Coronary artery (tissue), 2 donors: ENCODE data around the gene SLC18A2.
"Not testable (repeated sequence)": the region's sequence is repeated elsewhere in the genome, so short reads cannot be mapped to it uniquely, and the experiment has no call there.

ENCODE experiments used
- DNase-seq: peaks from one replicate; pipeline ENCODE4 v3.0.0-alpha.2; 2017; ENCODE audit warnings: low spot score
- H3K27ac ChIP-seq, 2 donors: fragments of 200-600 bp; sonication (generic); one replicate each; pipeline ENCODE4 v1.5.1; 2016 to 2019
- H3K4me3 ChIP-seq: fragments of 200-600 bp; sonication (generic); 2 replicates; pipeline ENCODE4 v1.5.1; 2016; ENCODE audit warnings: mild to moderate bottlenecking, moderate library complexity
- TF ChIP-seq, protein P1 (sequence below): fragments of 200-600 bp; sonication (generic); IDR thresholded peaks from one replicate; pipeline ENCODE4 v1.5.1; 2019; ENCODE audit warnings: antibody characterized with exemption

The SLC18A2 gene

DNA sequence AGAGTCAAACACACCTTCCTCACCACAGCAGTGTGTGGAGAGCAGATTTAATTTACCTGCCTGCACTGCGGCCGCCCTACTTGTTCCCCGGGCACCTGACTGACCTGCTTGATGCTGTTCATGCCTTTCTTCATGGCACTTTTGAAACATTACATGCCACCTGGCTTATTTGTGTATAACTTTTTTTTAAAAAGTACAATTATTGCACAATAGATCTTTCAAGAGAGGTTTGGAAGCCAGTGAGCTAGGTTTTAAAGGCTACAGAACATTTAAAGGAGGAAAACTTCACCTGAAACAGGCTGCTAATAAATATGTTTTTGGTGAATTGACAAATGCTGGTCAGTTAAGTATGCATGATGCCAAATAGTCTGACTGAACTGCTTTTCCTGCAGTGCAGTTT, 33.1 kb downstream of the SLC18A2 start:
- Histone ChIP-seq H3K27ac (no peak overlapping the region), H3K4me3 (no peak overlapping the region)
- TF ChIP-seq, protein P1, sequence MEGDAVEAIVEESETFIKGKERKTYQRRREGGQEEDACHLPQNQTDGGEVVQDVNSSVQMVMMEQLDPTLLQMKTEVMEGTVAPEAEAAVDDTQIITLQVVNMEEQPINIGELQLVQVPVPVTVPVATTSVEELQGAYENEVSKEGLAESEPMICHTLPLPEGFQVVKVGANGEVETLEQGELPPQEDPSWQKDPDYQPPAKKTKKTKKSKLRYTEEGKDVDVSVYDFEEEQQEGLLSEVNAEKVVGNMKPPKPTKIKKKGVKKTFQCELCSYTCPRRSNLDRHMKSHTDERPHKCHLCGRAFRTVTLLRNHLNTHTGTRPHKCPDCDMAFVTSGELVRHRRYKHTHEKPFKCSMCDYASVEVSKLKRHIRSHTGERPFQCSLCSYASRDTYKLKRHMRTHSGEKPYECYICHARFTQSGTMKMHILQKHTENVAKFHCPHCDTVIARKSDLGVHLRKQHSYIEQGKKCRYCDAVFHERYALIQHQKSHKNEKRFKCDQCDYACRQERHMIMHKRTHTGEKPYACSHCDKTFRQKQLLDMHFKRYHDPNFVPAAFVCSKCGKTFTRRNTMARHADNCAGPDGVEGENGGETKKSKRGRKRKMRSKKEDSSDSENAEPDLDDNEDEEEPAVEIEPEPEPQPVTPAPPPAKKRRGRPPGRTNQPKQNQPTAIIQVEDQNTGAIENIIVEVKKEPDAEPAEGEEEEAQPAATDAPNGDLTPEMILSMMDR: no peak
- DNase-seq: no peak

DNA sequence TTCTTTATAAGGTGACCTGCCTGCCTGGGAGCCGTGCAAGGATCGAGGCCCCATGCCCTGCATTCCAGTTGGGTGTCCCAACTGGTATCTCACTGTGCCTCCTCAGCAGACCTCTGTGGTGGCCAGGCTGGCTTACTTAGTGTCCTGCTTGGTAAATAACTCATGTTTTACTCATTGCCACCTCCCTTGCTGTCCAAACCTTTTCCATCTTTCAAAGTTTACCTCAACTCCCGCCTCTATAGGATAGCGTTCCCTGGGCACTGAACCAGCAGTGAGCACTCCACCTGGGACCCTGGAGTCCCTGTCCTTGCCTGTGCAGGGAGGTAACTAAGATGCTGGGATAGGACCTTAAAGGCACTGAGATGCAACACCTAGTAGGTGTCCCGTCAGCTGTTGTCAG, 33.6 kb downstream of the SLC18A2 start:
- DNase-seq: no peak
- H3K27ac ChIP-seq: no peak overlapping the region
- H3K4me3 ChIP-seq: no peak overlapping the region
- TF ChIP-seq, protein P1: no peak

- H3K4me3 ChIP-seq: no peak overlapping the region
- no peak for DNase-seq
- TF ChIP-seq, protein P1: no peak
- no peak overlapping the region for H3K27ac ChIP-seq
Observed at GRCh38 chr10:117275121-117275520, 34.2 kb downstream of the SLC18A2 start.

DNA sequence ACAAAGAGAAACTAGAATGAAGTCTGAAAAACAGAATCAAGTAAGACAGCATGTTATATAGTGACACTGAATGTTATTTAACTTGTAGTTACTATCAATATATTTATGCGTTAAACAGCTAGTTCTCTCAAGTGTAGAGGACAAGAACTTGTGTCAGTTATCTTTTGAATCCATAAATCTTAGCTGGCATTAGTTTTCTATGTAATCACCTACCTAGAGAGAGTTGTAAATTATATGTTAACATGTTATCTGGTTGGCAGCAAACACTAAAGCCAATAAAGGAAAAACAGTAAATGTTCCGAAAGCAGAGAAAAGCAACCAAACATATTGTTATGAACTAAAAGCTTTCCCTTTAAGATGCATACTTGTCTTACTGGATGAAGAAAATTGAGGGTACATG, 36.8 kb downstream of the SLC18A2 start:
- TF ChIP-seq, protein P1: no peak
- no peak for DNase-seq
- no peak overlapping the region for H3K4me3 ChIP-seq
- H3K27ac ChIP-seq: no peak overlapping the region

DNA sequence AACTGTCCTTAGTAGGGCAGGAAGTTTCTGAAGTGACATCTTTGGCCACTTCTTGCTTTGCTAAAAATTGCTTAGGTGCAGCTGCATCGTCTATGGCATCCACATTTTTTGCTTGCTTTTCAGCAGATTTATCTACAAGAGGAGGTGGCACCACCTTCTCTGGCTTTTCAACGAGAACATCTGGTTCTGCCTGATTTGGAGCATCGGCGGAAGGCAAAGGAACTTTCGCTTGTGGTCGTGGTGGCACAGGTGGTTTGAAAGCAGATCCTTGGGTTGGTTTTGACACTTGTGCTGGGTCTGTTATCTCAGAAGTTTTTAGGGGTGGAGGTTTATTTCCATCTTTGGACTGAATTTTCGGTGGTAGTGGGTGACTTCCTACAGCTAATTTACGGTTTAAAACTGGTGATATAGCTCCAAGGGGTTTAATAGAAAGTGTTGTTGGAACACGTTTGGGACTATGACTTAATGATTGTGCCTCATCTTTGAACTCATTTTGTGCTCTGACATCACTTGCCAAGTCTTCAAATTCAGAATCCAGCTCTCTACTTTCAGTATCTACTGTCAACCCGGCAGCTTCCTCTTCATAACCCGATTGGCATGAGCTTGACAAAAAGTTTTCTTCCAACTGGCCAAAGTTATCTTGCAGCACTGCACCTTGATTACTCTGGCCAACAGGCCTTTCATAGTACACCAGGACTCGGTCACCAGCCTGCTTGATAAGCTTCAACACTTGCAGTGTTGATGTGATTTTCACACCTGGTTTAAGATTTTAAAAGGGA, 44.0 kb downstream of the SLC18A2 start:
- no peak for DNase-seq
- Histone ChIP-seq H3K4me3 (no peak overlapping the region), H3K27ac (no peak overlapping the region)
- TF ChIP-seq, protein P1: no peak

DNA sequence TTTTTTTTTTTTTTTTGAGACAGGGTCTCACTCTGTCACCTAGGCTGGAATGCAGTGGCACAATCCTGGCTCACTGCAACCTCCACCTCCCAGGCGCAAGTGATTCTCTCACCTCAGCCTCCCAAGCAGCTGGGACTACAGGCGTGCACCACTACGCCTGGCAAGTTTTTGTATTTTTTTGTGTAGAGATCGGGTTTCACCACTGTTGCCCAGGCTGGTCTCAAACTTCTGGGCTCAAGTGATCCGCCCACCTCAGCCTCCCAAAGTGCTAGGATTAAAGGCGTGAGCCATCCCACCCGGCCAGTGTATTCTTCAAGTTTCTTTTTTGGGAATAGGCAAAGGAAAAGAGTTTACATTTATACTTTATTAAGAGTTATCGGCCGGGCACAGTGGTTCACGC, 50.0 kb downstream of the SLC18A2 start:
- H3K4me3 ChIP-seq, H3K27ac ChIP-seq, DNase-seq: not testable (repeated sequence)

DNA sequence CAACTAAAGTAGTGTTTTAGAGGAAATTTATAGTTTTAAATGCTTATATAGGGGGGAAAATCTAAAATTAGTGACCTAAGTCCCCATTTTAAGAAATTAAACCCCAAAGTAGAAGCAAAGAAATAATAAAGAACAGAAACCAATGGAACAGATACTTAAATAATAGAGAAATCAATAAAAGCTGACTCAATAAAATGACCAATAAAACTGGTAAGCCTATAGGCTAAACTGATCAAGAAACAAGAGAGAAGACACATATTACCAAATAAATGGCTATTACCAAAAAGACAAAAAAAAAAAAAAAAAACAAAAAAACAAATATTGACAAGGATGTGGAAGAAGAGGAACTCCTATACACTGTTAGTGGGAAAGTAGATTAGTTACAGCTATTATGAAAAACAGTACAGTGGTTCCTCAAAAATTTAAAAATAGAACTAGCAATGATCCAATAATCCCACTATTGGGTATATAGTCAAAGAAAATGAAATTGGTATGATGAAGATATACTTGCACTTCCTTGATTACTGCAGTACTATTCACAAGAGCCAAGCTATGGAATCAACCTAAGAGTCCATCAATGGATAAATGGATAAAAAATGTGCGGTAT, 53.2 kb downstream of the SLC18A2 start:
- Histone ChIP-seq H3K27ac (no peak overlapping the region), H3K4me3 (no peak overlapping the region)
- TF ChIP-seq, protein P1: no peak
- no peak for DNase-seq
